ENCODE measurements around the gene CNPY3. TPM values are rescaled to one million over a fixed set of nuclear protein-coding genes. Genes with fewer than 3 reads are reported as not detected.

The CNPY3 gene
- total and polyA plus RNA-seq, 9 donors: 16.8 to 41.6 (median 31.8) TPM

DNA sequence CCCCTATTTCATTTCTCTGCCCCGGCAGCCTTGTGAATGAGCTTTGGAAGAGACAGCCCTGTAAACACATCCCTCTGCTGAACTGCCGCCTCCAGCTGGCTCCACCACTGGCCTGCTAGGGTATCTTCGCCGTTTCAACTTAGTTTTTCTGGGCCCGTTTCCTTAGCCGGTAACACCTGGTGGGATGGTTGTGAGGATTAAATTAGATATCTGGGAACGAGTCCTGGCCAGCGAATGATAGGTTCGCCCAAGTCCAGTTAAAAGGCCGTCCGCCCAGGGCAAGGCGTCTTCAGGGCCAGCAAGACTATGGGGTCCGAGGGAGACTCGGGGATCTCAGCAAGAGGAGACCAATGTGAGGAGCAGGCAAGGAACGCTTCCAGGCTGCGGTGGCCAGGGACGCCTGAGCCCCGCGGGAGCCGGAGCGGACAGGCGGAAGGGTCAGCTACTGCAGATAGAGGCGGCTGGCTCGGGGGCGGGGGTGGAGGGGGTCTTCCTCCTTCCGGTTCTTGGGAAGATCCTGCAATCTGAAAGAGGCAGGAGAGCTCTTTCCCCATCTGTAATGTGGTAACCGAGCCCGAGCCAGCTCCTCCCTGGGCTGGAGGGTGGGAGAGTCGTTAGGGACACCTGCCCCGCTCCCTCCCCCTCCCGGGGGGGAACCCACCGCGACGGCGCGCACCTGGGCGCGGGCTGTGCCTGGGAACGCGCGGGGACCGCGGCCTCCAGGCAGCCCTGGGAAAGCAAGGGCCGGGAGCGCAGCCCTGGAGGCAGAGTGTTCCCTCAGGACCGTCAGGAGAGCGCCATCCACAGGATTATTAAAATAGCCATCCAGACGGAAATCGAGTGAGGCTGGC is 17.9 kb upstream of the CNPY3 start:
- H3K27ac ChIP-seq (ENCODE audit: low read length): no peak overlapping the region
- no peaks in the 10 kb centered on the region for H3K9me3 ChIP-seq (replicated peaks; ENCODE audit: control insufficient read depth, low read depth, low read length)
- H3K4me3 ChIP-seq (ENCODE audit: low read length): peak overlapping the region; percentile 18
- no peak for DNase-seq
- H3K27me3 ChIP-seq (ENCODE audit: control insufficient read depth, insufficient read depth, low read length): peaks cover 2% of the 10 kb centered on the region
- 6% methylated on average over 31 of the region's 49 CpGs for WGBS (ENCODE audit: insufficient coverage)
- peaks cover 5% of the 10 kb centered on the region for H3K4me1 ChIP-seq (ENCODE audit: control insufficient read depth, insufficient read depth, low read length)
- H3K36me3 ChIP-seq (ENCODE audit: control insufficient read depth, insufficient read depth, low read length): no peaks in the 10 kb centered on the region

DNA sequence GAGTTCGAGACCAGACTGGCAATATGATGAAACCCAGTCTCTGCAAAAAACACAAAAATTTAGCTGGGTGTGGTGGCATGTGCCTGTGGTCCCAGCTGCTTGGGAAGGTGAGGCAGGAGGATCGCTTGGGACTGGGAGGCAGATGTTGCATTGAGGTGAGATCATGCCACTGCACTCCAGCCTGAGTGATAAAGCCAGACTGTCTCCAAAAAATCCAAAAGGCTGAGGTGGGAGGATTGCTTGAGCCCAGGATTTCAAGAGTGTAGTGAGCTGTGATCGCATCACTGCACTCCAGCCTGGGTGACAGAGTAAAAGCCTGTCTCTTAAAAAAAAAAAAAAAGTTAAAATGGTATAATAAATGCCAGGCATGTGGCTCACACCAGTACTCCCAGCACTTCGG is 14.7 kb upstream of the CNPY3 start:
- Histone ChIP-seq H3K4me1 (ENCODE audit: control insufficient read depth, insufficient read depth, low read length) (peaks cover 5% of the 10 kb centered on the region), H3K36me3 (ENCODE audit: control insufficient read depth, insufficient read depth, low read length) (no peaks in the 10 kb centered on the region), H3K27ac (ENCODE audit: low read length) (no peak overlapping the region), H3K27me3 (ENCODE audit: control insufficient read depth, insufficient read depth, low read length) (peaks cover 2% of the 10 kb centered on the region), H3K4me3 (ENCODE audit: low read length) (no peak overlapping the region), H3K9me3 (replicated peaks; ENCODE audit: control insufficient read depth, low read depth, low read length) (no peaks in the 10 kb centered on the region)
- 57% methylated on average over 4 of the region's 4 CpGs for WGBS (ENCODE audit: insufficient coverage)
- no peak for DNase-seq

DNA sequence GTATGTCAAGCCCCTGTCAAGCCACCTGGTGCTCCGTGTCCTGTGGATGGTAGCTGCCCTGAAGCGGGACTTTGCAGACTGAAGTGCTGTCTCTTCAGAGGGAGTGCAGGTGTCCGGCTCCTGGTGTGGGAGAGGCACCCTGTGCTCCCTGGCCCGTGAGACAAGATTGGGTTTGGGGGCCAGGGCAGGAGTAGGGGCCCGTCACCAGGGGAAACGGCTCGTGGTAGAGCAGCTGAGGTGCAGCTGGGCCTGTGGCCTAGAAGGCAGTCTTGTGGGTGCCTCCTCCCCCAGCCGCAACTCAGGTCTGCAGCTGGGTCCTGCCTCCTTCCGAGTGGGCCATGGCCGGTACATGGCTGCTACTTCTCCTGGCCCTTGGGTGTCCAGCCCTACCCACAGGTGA is 13.5 kb upstream of the CNPY3 start, which contains the start of gene PTCRA:
PTCRA (plus strand) TSS at position 322 of the 400 bp plus-strand sequence; CDS start at position 339, 17 bp downstream.
- Histone ChIP-seq H3K4me3 (ENCODE audit: low read length) (no peak within 1 kb of the TSS), H3K4me1 (ENCODE audit: control insufficient read depth, insufficient read depth, low read length) (peaks cover 5% of the 10 kb centered on the region), H3K27ac (ENCODE audit: low read length) (no peak within 1 kb of the TSS), H3K9me3 (replicated peaks; ENCODE audit: control insufficient read depth, low read depth, low read length) (no peaks in the 10 kb centered on the region), H3K36me3 (ENCODE audit: control insufficient read depth, insufficient read depth, low read length) (no peaks in the 10 kb centered on the region), H3K27me3 (ENCODE audit: control insufficient read depth, insufficient read depth, low read length) (peaks cover 2% of the 10 kb centered on the region)
- DNase-seq: no peak
- WGBS (ENCODE audit: insufficient coverage): 56% methylated on average over 9 of the region's 10 CpGs

DNA sequence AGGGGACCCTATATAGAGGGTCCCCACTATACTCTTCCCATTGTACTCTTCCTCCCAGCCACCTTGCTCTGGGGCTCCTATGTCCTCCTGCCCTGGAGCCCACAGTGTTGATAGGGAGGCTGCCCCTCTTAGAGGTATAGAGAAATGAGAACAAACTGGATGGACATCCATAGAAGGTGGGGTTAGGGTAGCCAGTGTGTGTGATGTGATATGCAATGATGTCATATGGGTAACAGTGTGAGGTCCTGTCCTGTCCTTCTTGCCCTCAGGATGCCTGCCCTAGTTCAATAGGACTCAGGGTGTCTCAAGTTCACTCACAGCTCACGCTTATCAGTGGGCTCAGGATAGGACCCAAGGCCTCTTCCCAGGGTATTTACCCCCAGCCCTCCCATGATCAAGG is 13.0 kb upstream of the CNPY3 start:
- no peak for DNase-seq
- Histone ChIP-seq H3K4me3 (ENCODE audit: low read length) (no peak overlapping the region), H3K27me3 (ENCODE audit: control insufficient read depth, insufficient read depth, low read length) (peaks cover 2% of the 10 kb centered on the region), H3K27ac (ENCODE audit: low read length) (no peak overlapping the region), H3K4me1 (ENCODE audit: control insufficient read depth, insufficient read depth, low read length) (peaks cover 5% of the 10 kb centered on the region), H3K9me3 (replicated peaks; ENCODE audit: control insufficient read depth, low read depth, low read length) (no peaks in the 10 kb centered on the region), H3K36me3 (ENCODE audit: control insufficient read depth, insufficient read depth, low read length) (no peaks in the 10 kb centered on the region)
- 100% methylated on average over 1 of the region's 1 CpG for WGBS (ENCODE audit: insufficient coverage)

DNA sequence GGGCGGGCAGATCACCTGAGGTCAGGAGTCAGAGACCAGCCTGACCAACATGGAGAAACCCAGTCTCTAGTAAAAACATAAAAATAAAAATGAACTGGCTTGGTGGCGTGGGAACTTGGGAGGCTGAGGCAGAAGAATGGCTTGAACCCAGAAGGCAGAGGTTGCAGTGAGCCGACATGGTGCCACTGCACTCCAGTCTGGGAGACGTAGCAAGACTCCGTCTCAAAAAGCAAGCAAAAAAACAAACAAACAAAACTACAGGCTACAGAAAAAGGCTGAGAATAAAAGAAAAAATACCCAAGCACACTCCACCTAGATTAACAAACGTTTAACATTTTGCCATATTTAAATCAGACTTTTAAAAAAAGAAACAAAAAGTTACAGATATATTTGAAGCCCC is 7.5 kb upstream of the CNPY3 start:
- Histone ChIP-seq H3K4me3 (ENCODE audit: low read length) (no peak overlapping the region), H3K4me1 (ENCODE audit: control insufficient read depth, insufficient read depth, low read length) (no peaks in the 10 kb centered on the region), H3K27me3 (ENCODE audit: control insufficient read depth, insufficient read depth, low read length) (peaks cover 6% of the 10 kb centered on the region), H3K36me3 (ENCODE audit: control insufficient read depth, insufficient read depth, low read length) (no peaks in the 10 kb centered on the region), H3K27ac (ENCODE audit: low read length) (no peak overlapping the region), H3K9me3 (replicated peaks; ENCODE audit: control insufficient read depth, low read depth, low read length) (no peaks in the 10 kb centered on the region)
- 100% methylated on average over 1 of the region's 6 CpGs for WGBS (ENCODE audit: insufficient coverage)
- DNase-seq: no peak

DNA sequence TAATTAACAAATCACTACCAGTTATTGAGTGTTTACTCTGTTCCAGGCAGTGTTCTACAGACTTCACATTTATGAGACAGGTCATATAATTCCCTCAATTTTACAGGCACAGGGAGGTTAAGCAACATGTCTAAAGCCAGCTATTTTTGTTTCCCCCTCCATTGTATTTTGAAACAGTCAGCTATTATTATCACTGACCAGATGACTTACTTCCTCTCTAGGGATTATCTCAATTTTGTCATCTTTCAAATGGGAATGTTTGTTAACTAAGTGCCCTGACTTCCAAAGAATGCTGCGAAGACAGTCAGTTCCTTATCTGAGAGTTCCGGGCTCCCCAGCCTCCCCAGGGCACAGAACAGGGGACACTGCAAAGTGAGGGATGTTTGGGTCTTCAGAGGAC is 5.6 kb upstream of the CNPY3 start:
- H3K27ac ChIP-seq (ENCODE audit: low read length): no peak overlapping the region
- DNase-seq: no peak
- no peaks in the 10 kb centered on the region for H3K36me3 ChIP-seq (ENCODE audit: control insufficient read depth, insufficient read depth, low read length)
- H3K4me1 ChIP-seq (ENCODE audit: control insufficient read depth, insufficient read depth, low read length): peaks cover 6% of the 10 kb centered on the region
- no peaks in the 10 kb centered on the region for H3K9me3 ChIP-seq (replicated peaks; ENCODE audit: control insufficient read depth, low read depth, low read length)
- H3K4me3 ChIP-seq (ENCODE audit: low read length): no peak overlapping the region
- WGBS (ENCODE audit: insufficient coverage): 54% methylated on average over 2 of the region's 2 CpGs
- peaks cover 6% of the 10 kb centered on the region for H3K27me3 ChIP-seq (ENCODE audit: control insufficient read depth, insufficient read depth, low read length)

DNA sequence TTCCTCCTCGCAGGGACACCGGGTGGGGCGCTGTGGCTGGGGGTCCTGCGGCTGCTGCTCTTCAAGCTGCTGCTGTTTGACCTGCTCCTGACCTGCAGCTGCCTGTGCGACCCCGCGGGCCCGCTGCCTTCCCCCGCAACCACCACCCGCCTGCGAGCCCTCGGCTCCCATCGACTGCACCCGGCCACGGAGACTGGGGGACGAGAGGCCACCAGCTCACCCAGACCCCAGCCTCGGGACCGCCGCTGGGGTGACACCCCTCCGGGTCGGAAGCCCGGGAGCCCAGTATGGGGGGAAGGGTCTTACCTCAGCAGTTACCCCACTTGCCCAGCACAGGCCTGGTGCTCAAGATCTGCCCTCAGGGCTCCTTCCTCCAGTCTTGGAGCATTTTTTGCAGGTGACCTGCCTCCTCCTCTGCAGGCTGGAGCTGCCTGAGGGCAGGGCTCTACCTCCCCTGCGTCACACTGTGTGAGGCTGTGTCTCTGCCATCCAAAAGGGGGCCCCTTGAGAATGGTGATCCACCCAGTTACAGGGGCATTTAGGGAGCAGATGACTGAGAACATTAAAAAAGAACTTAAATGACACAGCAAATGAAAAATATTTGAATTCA is 3.9 kb upstream of the CNPY3 start:
- no peak overlapping the region for H3K27ac ChIP-seq (ENCODE audit: low read length)

DNA sequence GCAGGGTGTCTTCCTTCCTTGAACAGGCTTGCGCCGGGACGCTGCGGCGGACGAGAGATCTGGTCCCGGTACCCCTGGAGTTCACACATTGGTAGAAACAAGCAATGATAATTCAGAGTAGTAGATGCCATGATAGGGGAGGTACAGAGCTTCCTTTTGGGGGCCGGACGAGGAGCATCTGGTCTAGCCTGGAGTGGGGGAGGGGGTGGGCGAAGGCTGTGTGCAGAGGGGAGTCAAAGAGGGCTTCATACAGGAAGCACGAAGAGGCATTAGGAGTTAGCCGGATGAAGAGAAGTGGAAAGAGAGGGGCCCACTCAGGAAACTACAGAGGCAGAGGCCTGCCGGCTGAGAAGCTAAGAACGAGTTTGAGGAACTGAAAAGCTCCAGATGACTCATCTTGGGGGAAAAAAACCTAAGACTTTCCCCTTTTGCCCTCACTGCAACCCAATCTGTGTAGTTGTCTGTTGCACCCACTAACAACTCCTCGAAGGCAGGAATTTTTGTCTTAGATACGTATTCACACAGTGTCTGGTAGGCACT is 611 bp downstream of the CNPY3 start:
- Histone ChIP-seq H3K4me1 (ENCODE audit: control insufficient read depth, insufficient read depth, low read length) (peaks cover 20% of the 10 kb centered on the region), H3K9me3 (replicated peaks; ENCODE audit: control insufficient read depth, low read depth, low read length) (no peaks in the 10 kb centered on the region), H3K27me3 (ENCODE audit: control insufficient read depth, insufficient read depth, low read length) (peaks cover 6% of the 10 kb centered on the region), H3K27ac (ENCODE audit: low read length) (peak overlapping the region; percentile 98), H3K4me3 (ENCODE audit: low read length) (peak overlapping the region; percentile 77), H3K36me3 (ENCODE audit: control insufficient read depth, insufficient read depth, low read length) (peaks cover 14% of the 10 kb centered on the region)
- peak; percentile 85 for DNase-seq
- WGBS (ENCODE audit: insufficient coverage): 0% methylated on average over 4 of the region's 16 CpGs

More for the DNA sequence above, 3.9 kb upstream of the CNPY3 start:
- peaks cover 9% of the 10 kb centered on the region for H3K4me1 ChIP-seq (ENCODE audit: control insufficient read depth, insufficient read depth, low read length)
- DNase-seq: no peak
- no peaks in the 10 kb centered on the region for H3K36me3 ChIP-seq (ENCODE audit: control insufficient read depth, insufficient read depth, low read length)
- 8% methylated on average over 8 of the region's 23 CpGs for WGBS (ENCODE audit: insufficient coverage)
- H3K27me3 ChIP-seq (ENCODE audit: control insufficient read depth, insufficient read depth, low read length): peaks cover 6% of the 10 kb centered on the region
- no peaks in the 10 kb centered on the region for H3K9me3 ChIP-seq (replicated peaks; ENCODE audit: control insufficient read depth, low read depth, low read length)
- no peak overlapping the region for H3K4me3 ChIP-seq (ENCODE audit: low read length)

DNA sequence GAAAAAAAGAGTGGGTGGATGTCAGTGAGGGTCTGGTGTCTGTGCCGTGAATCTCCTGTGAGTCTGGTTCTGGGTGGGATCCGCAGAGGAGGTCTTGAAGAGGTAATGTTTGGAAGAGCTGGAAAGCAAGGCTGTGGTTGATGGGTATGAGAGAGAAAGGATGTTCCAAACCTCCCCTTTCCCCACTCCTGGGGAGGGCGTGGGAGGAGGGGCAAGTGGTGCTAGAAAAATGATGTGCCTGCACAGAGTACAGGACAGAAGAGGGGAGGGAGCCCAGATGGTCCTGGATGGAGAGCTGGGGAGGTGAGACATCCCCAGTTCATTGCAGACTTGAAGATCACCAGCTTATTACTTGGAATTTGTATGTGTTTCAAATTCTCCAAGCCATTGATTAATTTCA is 3.1 kb downstream of the CNPY3 start:
- Histone ChIP-seq H3K4me1 (ENCODE audit: control insufficient read depth, insufficient read depth, low read length) (peaks cover 20% of the 10 kb centered on the region), H3K36me3 (ENCODE audit: control insufficient read depth, insufficient read depth, low read length) (peaks cover 34% of the 10 kb centered on the region), H3K4me3 (ENCODE audit: low read length) (no peak overlapping the region), H3K27me3 (ENCODE audit: control insufficient read depth, insufficient read depth, low read length) (no peaks in the 10 kb centered on the region), H3K27ac (ENCODE audit: low read length) (no peak overlapping the region), H3K9me3 (replicated peaks; ENCODE audit: control insufficient read depth, low read depth, low read length) (no peaks in the 10 kb centered on the region)
- WGBS (ENCODE audit: insufficient coverage): 50% methylated on average over 1 of the region's 3 CpGs
- DNase-seq: no peak

DNA sequence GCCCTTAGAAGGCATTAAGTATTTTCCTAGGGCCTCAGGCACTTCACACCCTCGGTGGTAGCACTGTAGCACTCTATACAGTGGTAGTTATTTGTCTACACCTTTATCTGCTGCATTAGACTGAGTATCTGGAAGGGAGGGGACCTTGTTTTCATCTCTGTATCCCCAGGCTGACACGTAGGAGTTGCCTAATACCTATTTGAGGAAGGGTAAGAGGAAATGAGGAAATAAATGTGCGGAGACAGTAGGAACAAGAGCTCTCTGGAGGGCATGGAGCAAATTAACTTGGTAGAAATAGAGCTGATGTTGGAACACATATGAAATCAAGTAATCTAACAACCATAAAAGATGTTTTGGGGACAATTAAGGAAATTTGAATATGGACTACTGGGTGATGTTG is 3.9 kb downstream of the CNPY3 start:
- Histone ChIP-seq H3K4me1 (ENCODE audit: control insufficient read depth, insufficient read depth, low read length) (peaks cover 19% of the 10 kb centered on the region), H3K27me3 (ENCODE audit: control insufficient read depth, insufficient read depth, low read length) (no peaks in the 10 kb centered on the region), H3K36me3 (ENCODE audit: control insufficient read depth, insufficient read depth, low read length) (peaks cover 42% of the 10 kb centered on the region), H3K9me3 (replicated peaks; ENCODE audit: control insufficient read depth, low read depth, low read length) (no peaks in the 10 kb centered on the region), H3K27ac (ENCODE audit: low read length) (no peak overlapping the region), H3K4me3 (ENCODE audit: low read length) (no peak overlapping the region)
- no CpG with 5 or more reads among the region's 3 CpGs for WGBS (ENCODE audit: insufficient coverage)
- DNase-seq: peak; percentile 31
